HG02981 (cell line): ENCODE data around the gene CNDP1.
"Not testable (repeated sequence)": the region's sequence is repeated elsewhere in the genome, so short reads cannot be mapped to it uniquely, and the experiment has no call there.

Source experiments
- ATAC-seq: cut with Tn5 transposase; IDR thresholded peaks from one replicate; pipeline ENCODE4 v1.9.1; 2021; ENCODE audit warnings: mild to moderate bottlenecking, moderate library complexity; ENCODE audit not compliant: unreplicated experiment

CNDP1 gene

DNA sequence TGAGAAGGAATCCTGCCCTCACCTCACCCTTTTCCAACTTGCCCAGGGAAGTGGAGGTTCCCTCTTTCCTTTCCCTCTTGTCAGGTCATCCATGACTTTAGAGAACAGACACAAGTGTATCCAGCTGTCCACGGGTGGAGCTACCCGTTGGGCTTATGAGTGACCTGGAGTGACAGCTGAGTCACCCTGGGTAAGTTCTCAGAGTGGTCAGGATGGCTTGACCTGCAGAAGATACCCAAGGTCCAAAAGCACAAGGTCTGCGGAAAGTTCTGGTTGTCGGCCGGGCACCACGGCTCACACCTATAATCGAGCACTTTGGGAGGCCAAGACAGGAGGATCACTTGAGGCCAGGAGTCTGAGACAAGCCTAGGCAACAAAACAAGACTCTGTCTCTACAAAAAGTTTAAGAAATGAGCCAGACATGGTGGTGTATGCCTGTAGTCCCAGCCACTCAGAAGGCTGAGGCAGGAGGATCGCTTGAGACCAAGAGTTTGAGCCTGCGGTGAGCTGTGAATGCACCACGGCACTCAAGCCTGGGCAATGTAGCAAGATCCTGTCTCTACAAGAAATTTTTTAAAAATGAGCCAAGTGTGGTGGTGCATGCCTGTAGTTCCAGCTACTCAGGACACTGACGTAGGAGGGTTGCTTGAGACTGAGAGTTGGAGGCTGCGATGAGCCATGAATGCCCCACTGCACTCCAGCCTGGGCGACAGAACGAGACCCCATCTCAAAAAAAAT lies 14.0 kb upstream of the CNDP1 start:
- no peak for ATAC-seq

DNA sequence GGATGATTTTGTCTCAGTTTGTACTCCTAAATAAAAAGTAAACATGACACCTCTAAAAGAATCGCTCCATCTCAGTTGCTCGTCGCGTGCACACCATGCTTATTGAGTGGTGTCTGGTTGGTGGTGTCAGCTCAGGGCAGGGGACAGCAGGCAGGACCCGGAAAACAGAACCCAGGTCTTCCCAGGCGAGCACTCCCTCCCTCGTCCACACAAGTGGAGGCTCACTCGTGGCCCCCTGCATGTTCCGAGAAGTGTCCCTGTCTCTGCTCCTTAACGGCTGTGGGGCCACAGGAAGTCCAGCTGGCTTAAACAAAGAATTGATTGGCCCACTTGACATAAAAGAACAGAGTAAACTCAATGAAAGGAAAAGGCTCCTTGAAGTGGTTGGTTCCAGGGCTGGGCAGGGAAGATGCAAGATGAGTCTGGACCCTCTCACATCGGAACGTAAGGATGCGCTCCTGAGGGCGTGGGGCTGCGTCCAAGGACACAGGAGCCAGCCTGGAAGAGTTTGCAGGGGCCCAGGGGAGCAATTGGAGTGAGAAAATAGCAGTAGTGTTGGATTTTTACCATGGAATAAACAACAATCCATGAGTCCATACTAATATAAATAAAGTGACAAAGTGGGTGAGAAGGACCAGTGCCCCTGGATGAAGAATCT lies 13.1 kb upstream of the CNDP1 start:
- ATAC-seq: no peak

DNA sequence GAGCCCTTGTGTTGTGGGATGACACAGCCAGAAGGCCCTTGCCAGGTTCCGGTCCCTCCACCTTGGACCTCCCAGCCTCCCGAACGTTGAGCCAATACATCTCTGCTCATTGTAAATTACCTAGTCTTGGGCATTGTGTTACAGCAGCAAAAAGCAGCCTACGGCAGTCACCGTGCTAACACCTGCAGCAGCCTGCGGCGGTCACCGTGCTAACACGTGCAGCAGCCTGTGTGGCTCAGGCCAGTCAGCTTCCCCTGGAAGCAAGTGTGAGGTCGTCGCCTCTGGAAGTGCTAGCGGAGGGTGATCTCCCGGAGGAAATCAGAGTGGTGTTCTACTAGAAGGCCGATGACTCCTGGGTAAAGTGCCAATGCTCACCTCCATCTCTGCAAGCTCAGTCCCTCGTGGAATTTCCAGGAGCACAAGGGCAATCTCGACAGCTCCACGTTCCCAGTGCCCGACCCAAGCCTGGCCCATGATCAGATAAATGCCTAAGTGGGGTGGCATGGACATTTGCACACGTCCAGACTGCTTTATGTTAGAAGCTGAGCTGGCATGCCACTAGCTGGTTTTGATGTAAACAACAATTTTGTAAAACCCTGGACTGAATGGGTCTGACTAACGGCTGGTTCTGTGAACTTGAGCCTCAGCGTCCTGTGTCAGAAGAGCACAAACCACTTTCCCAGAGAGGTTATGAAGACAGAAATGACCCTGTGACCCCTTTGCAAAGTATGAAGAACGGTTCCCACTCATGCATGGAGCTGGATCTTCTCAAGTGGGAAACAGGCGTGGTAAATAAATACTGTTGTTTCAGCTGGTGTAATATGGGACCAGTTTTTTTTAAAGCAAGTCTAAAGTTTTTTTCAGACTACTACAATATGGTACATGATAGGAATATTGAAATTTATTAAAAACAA lies 11.4 kb upstream of the CNDP1 start:
- no peak for ATAC-seq

DNA sequence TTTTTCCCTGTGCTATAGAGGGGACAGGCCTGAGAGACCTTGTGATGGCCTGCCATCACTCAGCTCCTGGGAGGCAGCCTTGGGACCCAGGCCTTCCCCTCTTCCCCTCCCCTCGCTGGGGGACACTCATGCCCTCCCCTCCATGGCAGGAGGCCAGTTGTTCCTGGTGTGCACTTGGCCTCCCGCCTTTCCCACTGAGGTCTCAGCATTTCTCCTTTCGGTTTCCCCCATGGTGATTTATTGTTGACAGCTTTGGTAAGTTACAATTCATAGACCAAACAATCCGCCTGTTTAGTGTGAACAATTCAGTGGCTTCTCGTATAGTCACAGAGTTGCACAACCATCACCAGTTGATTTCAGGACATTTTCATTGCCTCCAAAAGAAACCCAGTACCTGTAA lies 10.2 kb upstream of the CNDP1 start:
- no peak for ATAC-seq

DNA sequence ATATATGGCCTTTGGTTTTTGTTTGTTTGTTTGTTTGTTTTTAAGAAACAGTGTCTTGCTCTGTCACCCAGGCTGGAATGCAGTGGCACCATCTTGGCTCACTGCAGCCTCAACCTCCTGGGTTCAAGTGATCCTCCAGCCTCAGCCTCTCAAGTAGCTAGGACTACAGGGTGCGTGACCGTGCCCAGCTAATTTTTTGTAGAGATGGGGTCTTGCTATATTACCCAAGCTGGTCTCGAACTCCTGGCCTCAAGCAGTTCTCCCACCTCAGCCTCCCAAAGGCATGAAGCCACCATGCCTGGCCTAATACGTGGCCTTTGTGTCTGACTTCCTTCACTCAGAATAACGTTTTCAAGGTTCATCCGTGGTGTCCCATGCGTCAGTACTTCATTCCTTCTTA lies 9.4 kb upstream of the CNDP1 start:
- not testable (repeated sequence) for ATAC-seq

DNA sequence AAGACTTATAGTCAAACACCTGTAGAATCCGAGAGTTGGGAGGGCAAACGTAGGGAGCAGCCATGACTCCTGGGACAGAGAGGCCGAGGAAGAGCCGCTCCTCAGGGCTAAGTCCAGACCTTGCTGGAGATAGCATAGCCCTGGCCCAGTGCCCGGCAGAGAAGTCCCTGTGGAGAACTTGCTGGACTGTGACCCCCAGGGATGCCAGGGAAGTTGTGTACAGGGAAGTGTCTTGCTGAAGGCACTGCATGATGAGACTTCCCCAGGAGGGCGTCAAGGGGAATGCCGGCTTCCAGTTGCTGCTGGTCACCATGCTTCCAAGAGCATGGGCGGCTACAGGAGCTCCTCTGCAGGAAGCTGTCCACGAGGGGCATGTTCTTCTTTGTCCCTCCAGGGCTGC lies 8.6 kb upstream of the CNDP1 start:
- no peak for ATAC-seq

DNA sequence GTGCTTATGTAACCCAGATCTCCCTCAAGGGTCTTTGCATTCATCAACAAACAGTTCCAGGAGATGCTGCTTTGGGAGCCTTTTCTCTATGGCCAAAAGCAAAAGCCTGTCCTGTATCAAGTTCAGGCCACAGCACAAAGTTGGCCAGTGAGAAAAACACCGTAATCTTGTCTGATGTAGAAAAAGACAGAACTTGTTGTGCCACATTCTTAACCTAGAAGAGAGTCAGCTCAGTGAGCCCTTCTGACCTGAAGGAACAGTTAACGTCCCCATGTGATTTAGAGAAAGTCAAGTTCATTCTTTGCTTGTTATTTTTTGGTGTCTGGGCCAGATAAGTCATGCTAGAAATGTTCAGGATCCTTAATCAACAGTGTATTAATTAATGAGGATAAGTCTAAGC lies 7.8 kb upstream of the CNDP1 start:
- ATAC-seq: no peak

DNA sequence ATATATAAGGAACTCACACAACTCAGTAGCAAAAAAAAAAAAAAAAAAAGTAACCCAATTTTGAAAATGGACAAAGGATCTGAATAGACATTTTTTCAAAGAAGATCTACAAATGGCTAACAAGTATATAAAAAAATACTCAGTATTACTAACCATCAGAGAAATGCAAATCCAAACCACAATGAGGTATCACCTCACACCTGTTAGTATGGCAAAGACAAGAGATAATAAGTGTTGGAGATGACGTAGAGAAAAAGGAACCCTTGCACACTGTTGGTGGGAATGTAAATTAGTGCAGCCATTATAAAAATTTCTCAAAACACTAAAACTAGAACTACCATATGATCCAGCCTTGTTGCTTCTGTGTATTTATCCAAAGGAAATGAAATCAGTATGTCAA lies 5.8 kb upstream of the CNDP1 start:
- ATAC-seq: peak; percentile 62

DNA sequence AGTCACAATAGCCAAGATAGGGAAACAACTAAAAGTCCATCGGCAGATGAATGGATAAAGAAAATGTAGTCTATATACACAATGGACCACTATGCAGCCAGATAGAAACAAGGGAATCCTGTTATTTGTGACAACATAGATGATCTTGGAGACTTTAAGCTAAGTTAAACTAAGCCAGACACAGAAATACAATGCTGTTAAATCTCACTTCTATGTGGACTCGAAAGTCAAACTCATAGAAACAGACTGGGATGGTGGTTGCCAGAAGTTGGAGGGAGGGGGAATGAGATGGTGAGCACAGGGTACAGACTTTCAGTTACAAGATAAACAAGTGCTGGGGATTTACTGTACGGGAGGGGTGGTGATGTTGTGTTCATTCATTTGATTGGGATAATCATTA lies 5.4 kb upstream of the CNDP1 start:
- ATAC-seq: peak; percentile 16

DNA sequence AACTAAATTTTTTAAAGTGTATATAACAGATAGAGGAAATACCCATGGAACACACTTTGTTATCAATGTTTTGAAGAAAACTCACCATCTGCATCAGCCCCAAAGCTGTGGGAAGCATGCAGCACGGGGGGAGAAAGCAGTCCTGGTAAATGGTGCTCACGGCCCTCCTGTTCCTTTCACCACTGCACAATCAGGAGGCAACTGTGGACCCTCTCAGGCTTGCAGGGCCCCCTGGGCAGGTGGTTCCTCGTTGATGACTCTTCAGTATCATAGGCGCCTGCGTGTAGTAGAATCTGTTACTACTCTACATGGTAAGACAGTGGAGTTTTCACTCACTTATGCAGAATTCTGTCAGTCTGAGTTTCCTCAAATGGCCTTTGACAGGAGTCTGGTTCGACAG lies 4.9 kb upstream of the CNDP1 start:
- ATAC-seq: no peak

DNA sequence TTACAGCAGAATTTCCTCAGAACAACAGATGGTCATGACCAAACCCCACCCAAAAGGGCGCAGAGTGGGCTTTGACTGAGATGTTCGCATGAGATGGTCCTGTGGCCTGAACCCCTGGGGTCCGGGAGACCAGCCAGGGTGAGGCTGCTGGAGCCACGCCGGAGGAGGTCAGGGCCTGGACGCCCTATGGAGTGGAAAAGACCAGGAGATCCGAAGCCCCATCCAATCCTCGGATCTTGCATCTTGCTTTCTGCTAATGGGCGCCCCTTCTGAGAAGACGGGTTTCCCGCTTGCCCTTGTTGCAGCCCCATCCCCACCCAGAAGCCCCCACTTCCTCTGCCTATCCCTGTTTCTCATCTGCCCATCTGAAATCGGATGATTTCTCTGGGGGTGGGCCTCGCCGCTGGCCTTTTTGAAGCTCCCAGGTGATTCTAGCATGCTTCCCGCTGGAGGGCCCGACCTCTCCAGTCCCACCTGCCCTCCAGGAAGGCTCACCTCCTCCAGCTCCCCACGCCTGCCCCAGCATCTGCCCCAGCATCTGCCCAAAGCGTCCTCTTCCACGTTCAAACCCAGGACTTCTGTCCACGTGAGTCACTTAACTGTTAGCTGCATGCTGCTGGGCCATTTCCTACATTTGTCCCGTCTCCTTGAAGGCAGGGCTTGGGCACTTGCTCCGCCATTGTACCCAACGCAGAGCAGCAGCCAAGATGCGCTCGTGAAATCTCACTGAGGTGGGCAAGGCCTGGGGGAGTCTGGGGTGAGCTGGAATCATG lies 4.3 kb upstream of the CNDP1 start:
- no peak for ATAC-seq

DNA sequence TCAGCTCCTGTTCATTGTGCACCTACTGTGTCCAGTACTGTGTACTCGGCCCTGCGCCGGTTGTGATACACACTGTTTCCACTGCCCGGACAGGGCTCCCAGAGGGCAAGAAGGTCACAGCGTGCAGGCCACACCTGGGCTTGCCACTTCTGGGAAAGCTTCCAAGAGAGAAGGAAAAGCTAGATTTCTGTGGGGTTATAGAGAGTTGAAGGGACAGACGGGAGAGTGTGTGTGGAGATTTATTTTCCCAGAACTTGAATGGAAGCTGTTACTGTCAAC lies 3.8 kb upstream of the CNDP1 start:
- no peak for ATAC-seq

DNA sequence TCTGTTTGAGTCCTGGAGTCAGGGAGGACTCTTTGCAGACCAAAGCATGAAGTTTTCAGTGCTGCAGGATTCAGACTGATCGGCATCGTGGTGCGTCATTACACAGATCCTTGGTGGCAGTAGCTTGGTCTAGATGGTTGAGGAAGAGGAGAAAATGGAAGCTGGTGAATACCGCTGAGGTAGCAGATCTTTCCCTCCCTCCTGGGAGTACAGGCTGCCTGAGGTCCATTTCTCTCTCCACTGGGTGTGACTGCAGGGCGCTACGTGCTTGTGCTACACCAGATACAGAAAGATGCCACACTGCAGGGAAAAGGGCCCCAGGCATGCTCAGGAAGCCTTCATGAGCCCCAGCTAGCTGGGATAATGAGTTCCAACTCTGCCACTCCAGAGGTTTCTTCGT lies 3.3 kb upstream of the CNDP1 start:
- no peak for ATAC-seq

DNA sequence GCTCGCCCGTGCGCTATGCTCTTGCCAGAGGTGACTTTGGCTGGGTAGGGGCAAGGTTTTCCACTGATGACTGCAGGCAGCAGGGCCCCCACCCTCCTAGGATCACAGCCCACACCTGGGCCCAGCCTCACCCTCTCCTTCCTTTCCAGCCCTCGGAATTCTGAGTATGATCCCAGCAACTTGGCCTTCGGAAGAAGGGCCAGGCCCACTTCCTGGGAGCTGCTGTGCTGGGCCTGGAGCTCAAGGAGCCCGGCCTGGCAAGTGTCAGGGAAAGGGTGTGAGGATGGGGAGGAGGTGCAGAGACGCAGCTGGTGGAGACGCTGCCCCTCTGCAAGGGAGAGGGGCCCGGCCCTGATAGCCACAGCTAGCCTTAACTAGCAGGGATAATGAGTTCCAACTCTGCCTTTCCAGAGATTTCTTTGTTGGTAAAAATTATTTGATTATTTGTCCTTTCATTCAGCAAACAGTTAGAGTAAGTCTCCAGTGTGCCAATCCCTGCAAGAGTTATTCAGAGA lies 1.7 kb upstream of the CNDP1 start:
- no peak for ATAC-seq

DNA sequence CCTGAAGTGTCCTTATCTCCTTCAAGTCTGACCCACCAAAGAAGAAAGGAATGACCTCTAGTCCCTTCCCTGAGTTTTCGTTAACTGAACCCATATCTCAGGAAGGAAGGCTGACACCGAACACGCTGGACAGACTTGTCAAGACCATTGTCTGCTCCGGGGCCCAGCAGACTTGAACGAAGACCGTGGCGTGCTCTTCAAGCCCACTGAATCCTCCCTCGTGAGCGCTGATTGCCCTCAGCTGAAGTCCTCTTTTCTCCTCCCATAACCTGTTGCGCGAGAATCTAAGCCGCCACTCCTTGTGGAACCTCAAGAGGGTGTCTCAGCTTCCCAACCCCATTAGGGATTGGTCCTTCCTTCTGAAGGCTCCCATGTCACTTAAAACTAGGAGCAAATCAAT lies 634 bp upstream of the CNDP1 start:
- ATAC-seq: no peak

DNA sequence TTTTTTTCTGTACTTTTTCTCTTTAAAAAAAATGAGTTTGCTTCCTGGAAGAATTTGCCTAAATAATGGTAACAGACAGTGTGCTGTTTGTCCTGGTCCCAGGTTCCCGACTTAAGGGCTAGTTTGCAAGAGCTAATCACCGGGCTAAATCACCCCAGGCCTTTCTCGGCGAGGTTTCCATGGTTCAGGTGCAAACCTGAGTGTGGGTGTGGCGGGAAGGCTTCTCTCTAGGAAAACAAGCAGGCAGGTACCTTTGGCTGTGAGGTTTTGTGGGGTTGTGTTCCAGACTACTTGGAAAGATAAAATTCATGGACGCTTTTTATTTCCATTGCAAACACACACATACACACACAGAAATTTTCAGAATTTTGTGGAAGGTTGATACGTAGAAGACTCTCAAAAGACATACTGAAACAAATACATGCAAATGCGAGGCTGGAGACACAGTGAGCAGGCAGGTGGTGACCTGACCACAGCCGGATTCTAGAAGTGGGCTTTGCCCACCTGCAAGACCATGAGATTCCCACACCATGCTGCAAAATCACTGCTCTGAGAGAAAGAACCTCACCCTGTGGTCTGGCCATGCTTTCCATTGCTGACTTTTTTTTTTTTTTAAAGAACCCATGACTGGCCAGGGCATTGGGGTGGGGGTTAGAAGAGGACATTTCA lies 815 bp downstream of the CNDP1 start:
- peak; percentile 69 for ATAC-seq

DNA sequence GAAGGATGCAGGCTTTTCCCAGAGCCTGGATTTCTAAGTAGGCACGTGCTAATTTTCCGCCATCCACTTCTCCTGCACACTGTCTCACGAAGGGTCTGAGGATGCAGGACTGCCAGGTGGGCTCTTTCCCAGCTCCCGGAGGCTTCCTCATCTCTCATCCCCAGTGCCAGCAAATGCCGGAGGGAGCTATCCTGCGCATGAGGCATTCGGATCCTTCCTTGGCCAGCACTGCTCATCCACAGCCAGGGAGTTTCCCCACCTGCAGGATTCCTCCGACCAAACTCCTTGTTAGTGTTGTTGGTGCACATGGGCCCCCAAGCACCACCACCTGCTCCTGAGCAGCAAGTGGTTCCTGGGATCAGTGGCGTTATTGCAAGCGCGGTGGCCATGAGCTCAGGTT lies 5.0 kb downstream of the CNDP1 start:
- ATAC-seq: no peak

DNA sequence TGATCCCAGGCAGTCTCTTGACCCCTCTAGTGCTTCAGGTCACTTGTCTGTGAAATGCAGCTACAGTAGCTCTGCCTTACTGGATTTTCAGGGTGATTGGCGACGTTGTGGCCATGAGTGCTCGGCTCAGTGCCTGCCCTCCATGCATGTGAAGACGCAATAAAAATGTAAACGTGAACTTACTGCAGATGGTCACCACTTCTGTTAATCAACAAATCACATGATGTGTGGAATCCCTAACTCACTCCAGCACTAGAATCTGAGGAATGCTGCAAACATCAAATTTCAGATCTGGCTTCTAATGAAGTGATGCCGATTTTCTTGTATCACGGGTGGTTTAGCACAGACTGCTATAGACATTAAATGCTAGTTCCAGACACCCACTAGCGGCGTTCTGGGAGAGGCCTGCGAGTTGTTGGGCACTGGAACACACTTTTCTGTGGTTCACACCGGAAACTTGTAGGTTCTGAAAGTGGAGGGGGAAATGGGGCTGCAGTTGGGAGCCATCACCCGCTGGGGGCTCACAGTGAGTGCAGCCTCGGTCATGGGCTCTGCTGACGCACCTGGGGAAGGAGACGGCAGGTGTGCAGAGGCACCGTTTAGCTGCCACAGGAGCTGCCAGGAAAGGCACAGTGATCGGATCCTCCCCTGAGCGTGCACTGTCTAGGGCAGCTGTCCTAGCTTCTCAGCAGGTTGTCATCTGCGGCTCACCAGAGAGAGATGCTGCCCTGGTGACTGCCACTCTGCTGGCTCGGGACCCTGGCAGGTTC lies 6.5 kb downstream of the CNDP1 start:
- ATAC-seq: no peak

DNA sequence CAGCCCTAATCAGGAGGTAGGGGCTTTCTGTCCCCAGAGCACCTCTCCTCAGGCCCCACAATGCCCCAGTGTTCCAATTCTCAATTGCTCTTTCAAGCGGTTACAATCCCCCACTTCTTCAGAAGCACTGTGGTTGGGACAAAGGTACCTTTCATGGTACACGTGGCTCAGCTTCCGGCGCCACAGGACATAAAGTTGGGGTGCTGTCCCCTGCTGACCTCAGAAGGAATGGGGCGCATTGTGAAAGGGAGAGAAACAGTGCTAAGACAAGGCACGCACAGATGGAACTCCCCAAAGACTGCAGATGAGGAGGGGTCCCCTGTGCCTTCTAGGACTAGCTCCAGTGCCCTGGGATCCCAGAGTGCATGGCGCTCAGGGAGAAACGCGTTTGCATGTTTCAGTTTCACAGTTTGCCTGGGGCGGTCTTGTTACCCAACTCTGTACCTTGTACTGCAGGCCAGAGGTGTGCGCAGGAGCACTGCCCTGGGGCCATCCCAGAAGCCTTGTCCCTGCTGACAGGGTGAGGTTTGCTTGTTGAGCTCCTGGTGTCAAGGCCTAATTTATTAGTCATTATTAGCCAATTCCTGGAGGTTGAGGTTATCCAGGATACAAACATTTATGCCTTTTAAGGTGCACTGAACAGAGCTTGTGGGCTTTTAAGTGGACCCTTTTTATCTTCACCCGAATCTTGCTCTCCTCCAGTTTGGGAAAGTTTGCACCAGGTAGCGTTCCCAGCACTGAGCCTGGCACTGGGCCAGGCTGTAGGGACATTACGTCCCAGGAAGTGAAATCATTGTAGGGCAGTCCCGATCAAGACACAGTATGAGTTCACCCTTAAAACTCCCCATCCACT lies 7.6 kb downstream of the CNDP1 start:
- no peak for ATAC-seq
